HCT116 (cell line): Measurements from ENCODE around the gene PPEF2.

Source experiments
- EZH2 ChIP-seq: fragments of 200-600 bp; sonication (generic); IDR thresholded peaks from 2 replicates; pipeline ENCODE4 v1.6.1; 2017; ENCODE audit warnings: antibody characterized with exemption, mixed run types
- POLR2A ChIP-seq: IDR thresholded peaks from 2 replicates; pipeline ENCODE4 v1.7.0; 2011; ENCODE audit warnings: borderline replicate concordance; ENCODE audit not compliant: insufficient read depth, insufficient read length; ENCODE audit errors: extremely low read depth
- POLR2AphosphoS5 ChIP-seq: IDR thresholded peaks from 2 replicates; pipeline ENCODE4 v1.6.1; 2011; ENCODE audit warnings: mild to moderate bottlenecking, low read depth, low read length, moderate library complexity
- RAD21 ChIP-seq: IDR thresholded peaks from 2 replicates; pipeline ENCODE4 v1.6.1; 2012; ENCODE audit warnings: low read depth, mild to moderate bottlenecking
- SIN3A ChIP-seq: IDR thresholded peaks from 2 replicates; pipeline ENCODE4 v1.6.1; 2012; ENCODE audit warnings: low read depth
- TF ChIP-seq, protein P1 (sequence below), 3 experiments: fragments of 200-600 bp in 1 of 3; sonication (generic) in 1 of 3; IDR thresholded peaks in 2 of 3; conservative IDR thresholded peaks in 1 of 3; 2 replicates each; pipeline ENCODE4 v1.5.1; 2012 to 2017; ENCODE audit warnings: low read depth in 2 of 3, low read length in 2 of 3, antibody characterized with exemption in 1 of 3, borderline replicate concordance in 1 of 3, control low read depth in 1 of 3, mild to moderate bottlenecking in 1 of 3, mixed read lengths in 1 of 3, mixed run types in 1 of 3, moderate library complexity in 1 of 3; ENCODE audit not compliant: insufficient read depth in 1 of 3

DNA sequence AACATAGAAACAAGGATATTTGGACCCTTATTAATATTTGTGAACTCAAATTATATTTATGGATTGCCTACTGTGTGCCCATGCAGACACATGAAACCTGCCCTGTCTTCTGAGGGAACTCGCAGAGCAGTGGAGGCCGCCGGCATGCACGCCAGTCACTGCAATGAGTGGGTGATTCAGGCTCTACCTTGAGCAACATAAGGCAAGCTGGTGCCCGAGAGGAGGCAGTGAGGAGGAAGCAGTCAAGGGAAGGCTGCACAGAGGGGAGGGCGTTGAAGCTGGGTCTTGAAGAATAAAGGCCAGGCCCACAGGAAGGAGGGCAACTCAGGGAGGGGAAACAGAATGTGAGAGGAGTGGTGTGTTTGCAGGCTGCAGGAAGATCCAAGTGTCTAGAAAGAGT is 52.8 kb downstream of the PPEF2 start:
- no peak for TF ChIP-seq EZH2
- TF ChIP-seq, protein P1, sequence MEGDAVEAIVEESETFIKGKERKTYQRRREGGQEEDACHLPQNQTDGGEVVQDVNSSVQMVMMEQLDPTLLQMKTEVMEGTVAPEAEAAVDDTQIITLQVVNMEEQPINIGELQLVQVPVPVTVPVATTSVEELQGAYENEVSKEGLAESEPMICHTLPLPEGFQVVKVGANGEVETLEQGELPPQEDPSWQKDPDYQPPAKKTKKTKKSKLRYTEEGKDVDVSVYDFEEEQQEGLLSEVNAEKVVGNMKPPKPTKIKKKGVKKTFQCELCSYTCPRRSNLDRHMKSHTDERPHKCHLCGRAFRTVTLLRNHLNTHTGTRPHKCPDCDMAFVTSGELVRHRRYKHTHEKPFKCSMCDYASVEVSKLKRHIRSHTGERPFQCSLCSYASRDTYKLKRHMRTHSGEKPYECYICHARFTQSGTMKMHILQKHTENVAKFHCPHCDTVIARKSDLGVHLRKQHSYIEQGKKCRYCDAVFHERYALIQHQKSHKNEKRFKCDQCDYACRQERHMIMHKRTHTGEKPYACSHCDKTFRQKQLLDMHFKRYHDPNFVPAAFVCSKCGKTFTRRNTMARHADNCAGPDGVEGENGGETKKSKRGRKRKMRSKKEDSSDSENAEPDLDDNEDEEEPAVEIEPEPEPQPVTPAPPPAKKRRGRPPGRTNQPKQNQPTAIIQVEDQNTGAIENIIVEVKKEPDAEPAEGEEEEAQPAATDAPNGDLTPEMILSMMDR (IDR thresholded peaks at IDR 0.05 in 2 of 3, conservative IDR thresholded peaks at IDR 0.05 in 1 of 3; ENCODE audit: borderline replicate concordance in 1 of 3, insufficient read depth in 1 of 3, low read depth in 2 of 3, low read length in 2 of 3) = no peak
- no peak for TF ChIP-seq POLR2AphosphoS5
- no peak for TF ChIP-seq POLR2A
- TF ChIP-seq RAD21 = no peak
- no peak for TF ChIP-seq SIN3A
